Ascending aorta (tissue), 2 donors: ENCODE measurements around the gene MAU2. TPM values are rescaled to one million over a fixed set of nuclear protein-coding genes. Genes with fewer than 3 reads are reported as not detected.

ENCODE experiments used
- DNase-seq, 2 donors: peaks; one replicate each; pipeline ENCODE4 v3.0.0-alpha.2; 2019; ENCODE audit warnings: low spot score in 2 of 2
- H3K27ac ChIP-seq, 2 donors: fragments of 200-600 bp; sonication (generic); one replicate each; pipeline ENCODE4 v1.5.1; 2016 to 2017; ENCODE audit warnings: mild to moderate bottlenecking in 1 of 2
- H3K27me3 ChIP-seq: fragments of 200-600 bp; sonication (generic); one replicate; pipeline ENCODE4 v1.5.1; 2017
- H3K36me3 ChIP-seq, 2 donors: fragments of 200-600 bp; sonication (generic); one replicate each; pipeline ENCODE4 v1.5.1; 2016
- H3K4me1 ChIP-seq, 2 donors: fragments of 200-600 bp; sonication (generic); one replicate each; pipeline ENCODE4 v1.5.1; 2016 to 2017; ENCODE audit warnings: mild to moderate bottlenecking in 1 of 2
- H3K4me3 ChIP-seq, 2 donors: fragments of 200-600 bp; sonication (generic); one replicate each; pipeline ENCODE4 v1.5.1; 2016 to 2017; ENCODE audit warnings: mild to moderate bottlenecking in 1 of 2
- H3K9me3 ChIP-seq, 2 donors: fragments of 200-600 bp; sonication (generic); one replicate each; pipeline ENCODE4 v1.5.1; 2016
- intact Hi-C: fragments of 100-400 bp; cut with DNase I; formaldehyde crosslinking; loops from one replicate; pipeline ENCODE4 v1.15.1; 2023
- total RNA-seq: library from RNA; depleted of rRNA; stranded (reverse); fragments of >200 nt; gene quantifications from one replicate; pipeline ENCODE4 v1.1.0, GENCODE V29; 2016
- TF ChIP-seq, protein P1 (sequence below), 3 experiments: fragments of 200-600 bp in 2 of 3; fragments of 450-650 bp in 1 of 3; sonication (generic) in 2 of 3; IDR thresholded peaks; one replicate each; pipeline ENCODE4 v1.5.1; 2016 to 2019; ENCODE audit warnings: antibody characterized with exemption in 3 of 3, mild to moderate bottlenecking in 1 of 3, moderate library complexity in 1 of 3

The MAU2 gene
- total RNA-seq, 1 donor from 2014 or later: 41.2 TPM

DNA sequence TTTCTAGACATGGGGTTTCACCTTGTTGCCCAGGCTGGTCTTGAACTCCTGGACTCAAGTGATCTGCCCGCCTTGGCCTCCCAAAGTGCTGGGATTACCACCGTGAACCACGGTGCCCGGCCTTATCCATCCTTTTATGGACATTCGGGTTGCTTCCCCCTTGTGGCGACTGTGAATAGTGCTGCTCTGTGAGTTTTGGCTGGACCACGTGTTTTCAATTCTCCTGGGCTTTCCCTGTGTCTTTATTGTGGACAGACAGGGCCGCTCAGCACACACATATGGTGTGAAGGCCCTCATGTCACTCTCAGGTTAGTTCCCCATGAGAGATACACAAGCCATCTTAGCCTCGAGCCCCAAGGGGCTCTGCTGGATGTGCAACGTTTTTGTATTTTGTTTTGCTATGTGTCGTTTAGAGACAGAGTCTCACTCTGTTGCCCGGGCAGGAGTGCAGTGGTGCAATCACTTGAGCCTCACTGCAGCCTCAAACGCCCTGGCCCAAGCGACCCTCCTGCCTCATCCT, 40.5 kb downstream of the MAU2 start:
- Histone ChIP-seq H3K36me3 (peaks cover 11 to 22% of the 10 kb centered on the region in 2 donors), H3K4me1 (peaks cover 0 to 2% of the 10 kb centered on the region in 2 donors), H3K27ac (peak overlapping the region in 1 of 2 donors; percentile 24), H3K4me3 (no peak overlapping the region), H3K9me3 (no peaks in the 10 kb centered on the region), H3K27me3 (no peaks in the 10 kb centered on the region)
- intact Hi-C loops: no loop called here
- DNase-seq: peak in 1 of 2 donors; percentile 89
- TF ChIP-seq, protein P1, sequence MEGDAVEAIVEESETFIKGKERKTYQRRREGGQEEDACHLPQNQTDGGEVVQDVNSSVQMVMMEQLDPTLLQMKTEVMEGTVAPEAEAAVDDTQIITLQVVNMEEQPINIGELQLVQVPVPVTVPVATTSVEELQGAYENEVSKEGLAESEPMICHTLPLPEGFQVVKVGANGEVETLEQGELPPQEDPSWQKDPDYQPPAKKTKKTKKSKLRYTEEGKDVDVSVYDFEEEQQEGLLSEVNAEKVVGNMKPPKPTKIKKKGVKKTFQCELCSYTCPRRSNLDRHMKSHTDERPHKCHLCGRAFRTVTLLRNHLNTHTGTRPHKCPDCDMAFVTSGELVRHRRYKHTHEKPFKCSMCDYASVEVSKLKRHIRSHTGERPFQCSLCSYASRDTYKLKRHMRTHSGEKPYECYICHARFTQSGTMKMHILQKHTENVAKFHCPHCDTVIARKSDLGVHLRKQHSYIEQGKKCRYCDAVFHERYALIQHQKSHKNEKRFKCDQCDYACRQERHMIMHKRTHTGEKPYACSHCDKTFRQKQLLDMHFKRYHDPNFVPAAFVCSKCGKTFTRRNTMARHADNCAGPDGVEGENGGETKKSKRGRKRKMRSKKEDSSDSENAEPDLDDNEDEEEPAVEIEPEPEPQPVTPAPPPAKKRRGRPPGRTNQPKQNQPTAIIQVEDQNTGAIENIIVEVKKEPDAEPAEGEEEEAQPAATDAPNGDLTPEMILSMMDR (IDR thresholded peaks at IDR 0.05): peak; percentile 78 to 86 (median 79)

GRCh38 chr19:19362075-19362474, 41.4 kb downstream of the MAU2 start:
- no peak for DNase-seq
- intact Hi-C loops: no loop called here
- Histone ChIP-seq H3K4me1 (peaks cover 0 to 2% of the 10 kb centered on the region in 2 donors), H3K27me3 (no peaks in the 10 kb centered on the region), H3K4me3 (no peak overlapping the region), H3K9me3 (no peaks in the 10 kb centered on the region), H3K36me3 (peaks cover 3 to 12% of the 10 kb centered on the region in 2 donors), H3K27ac (no peak overlapping the region)
- TF ChIP-seq, protein P1 (IDR thresholded peaks at IDR 0.05): no peak

DNA sequence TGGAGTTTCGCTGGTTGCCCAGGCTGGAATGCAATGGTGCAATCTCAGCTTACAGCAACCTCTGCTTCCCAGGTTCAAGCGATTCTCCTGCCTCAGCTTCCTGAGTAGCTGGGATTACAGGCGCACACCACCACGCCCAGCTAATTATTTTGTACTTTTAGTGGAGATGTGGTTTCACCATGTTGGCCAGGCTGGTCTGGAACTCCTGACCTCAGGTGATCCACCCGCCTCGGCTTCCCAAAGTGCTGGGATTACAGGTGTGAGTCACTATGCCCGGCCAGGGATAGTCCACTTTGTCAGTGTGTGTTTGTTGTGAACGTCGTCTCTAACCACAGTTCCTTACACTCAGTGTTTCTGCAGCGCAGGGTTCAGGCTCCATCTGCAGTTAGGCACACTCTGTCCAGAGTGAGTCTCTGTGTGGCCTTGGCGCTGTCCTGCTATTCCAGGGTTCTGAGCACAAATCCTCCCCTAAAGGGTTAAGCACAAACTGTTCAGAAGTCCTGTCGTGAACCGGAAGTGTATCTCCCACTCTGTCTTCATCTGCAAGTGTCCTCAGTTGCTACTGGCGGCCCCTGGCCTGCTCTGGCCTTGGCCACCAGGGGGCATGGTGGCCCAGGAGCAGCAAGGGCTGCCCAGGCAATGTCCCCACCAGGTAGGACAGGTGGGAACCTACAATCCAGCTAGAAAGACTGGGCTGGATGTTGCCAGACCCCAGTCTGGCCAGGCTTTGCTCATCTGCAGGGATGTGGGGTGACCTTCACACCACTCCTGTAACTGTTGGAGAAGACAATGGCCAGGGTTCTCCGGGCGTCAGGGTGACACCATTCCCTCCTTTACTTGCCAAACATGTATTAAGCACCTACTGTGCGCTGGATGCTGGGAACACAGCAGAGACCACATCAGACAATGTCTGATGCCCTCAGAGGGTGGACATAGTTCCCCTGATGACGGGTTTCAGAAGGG, 46.1 kb downstream of the MAU2 start:
- TF ChIP-seq, protein P1 (IDR thresholded peaks at IDR 0.05): peak; percentile 91 to 95 (median 92)
- no peak overlapping the region for H3K4me3 ChIP-seq
- no peaks in the 10 kb centered on the region for H3K36me3 ChIP-seq
- H3K9me3 ChIP-seq: no peaks in the 10 kb centered on the region
- H3K27me3 ChIP-seq: no peaks in the 10 kb centered on the region
- no peak overlapping the region for H3K27ac ChIP-seq
- intact Hi-C loops: loop anchor here (1.0 to 2.0 kb wide), 3 partner anchors 20 to 124 kb away; no protein-coding TSS in a partner anchor
- peak in 1 of 2 donors; percentile 84 for DNase-seq
- peaks cover 0 to 2% of the 10 kb centered on the region in 2 donors for H3K4me1 ChIP-seq

- TF ChIP-seq, protein P1 (IDR thresholded peaks at IDR 0.05): no peak
- peaks cover 0 to 2% of the 10 kb centered on the region in 2 donors for H3K4me1 ChIP-seq
- intact Hi-C loops: no loop called here
Measured at GRCh38 chr19:19368087-19368486, 47.5 kb downstream of the MAU2 start.

DNA sequence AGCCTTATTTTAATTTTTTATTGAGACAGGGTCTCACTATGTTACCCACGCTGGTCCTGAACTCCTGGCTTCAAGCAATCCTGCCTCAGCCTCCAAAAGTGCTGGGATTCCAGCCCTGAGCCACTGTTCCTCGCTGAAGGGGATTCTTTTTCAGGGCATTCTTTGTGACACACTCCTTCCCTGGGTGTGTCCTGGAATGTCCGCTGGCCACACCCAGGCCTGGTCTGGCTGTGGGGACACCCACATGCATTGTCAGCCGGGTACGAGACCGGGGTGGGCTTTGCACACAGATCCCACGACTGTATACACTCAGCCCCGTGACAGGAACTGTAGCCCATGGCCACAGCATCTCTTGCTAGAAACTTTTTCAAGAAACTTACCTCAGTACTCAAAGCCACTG, 50.4 kb downstream of the MAU2 start:
- H3K4me1 ChIP-seq: no peaks in the 10 kb centered on the region
- no peak overlapping the region for H3K4me3 ChIP-seq
- DNase-seq: no peak
- intact Hi-C loops: no loop called here
- H3K9me3 ChIP-seq: no peaks in the 10 kb centered on the region
- no peak overlapping the region for H3K27ac ChIP-seq
- H3K36me3 ChIP-seq: no peaks in the 10 kb centered on the region
- TF ChIP-seq, protein P1 (IDR thresholded peaks at IDR 0.05): no peak
- no peaks in the 10 kb centered on the region for H3K27me3 ChIP-seq

More at GRCh38 chr19:19368087-19368486, 47.5 kb downstream of the MAU2 start:
- Histone ChIP-seq H3K4me3 (no peak overlapping the region), H3K36me3 (no peaks in the 10 kb centered on the region), H3K27ac (no peak overlapping the region), H3K9me3 (no peaks in the 10 kb centered on the region), H3K27me3 (no peaks in the 10 kb centered on the region)
- DNase-seq: no peak
